Activated naive CD8-positive, alpha-beta T cell treated with anti-CD3 and anti-CD28 coated beads, Interleukin-2, amount 50 U/mL, for 24 hours (primary cell): Measurements from ENCODE around the gene VMAC.

Source experiments
- ATAC-seq: fragments of 150-1000 bp; cut with Tn5 transposase; one replicate; pipeline ENCODE4 v1.10.0; 2021
- DNase-seq: peaks from one replicate; pipeline ENCODE4 v3.0.0; 2021
- H3K27ac Mint-ChIP-seq: one replicate; pipeline ENCODE4 v1.8.0; 2021; ENCODE audit warnings: mild to moderate bottlenecking, mixed read lengths
- H3K27me3 Mint-ChIP-seq: one replicate; pipeline ENCODE4 v1.8.0; 2021; ENCODE audit warnings: mixed read lengths
- H3K36me3 Mint-ChIP-seq: one replicate; pipeline ENCODE4 v1.8.0; 2021; ENCODE audit warnings: low read depth, mixed read lengths
- H3K4me1 Mint-ChIP-seq: one replicate; pipeline ENCODE4 v1.8.0; 2021; ENCODE audit warnings: mixed read lengths
- H3K4me3 Mint-ChIP-seq: one replicate; pipeline ENCODE4 v1.8.0; 2021; ENCODE audit warnings: mild to moderate bottlenecking, moderate library complexity, mixed read lengths
- H3K9me3 Mint-ChIP-seq: one replicate; pipeline ENCODE4 v1.8.0; 2021; ENCODE audit warnings: mixed read lengths

VMAC gene

DNA sequence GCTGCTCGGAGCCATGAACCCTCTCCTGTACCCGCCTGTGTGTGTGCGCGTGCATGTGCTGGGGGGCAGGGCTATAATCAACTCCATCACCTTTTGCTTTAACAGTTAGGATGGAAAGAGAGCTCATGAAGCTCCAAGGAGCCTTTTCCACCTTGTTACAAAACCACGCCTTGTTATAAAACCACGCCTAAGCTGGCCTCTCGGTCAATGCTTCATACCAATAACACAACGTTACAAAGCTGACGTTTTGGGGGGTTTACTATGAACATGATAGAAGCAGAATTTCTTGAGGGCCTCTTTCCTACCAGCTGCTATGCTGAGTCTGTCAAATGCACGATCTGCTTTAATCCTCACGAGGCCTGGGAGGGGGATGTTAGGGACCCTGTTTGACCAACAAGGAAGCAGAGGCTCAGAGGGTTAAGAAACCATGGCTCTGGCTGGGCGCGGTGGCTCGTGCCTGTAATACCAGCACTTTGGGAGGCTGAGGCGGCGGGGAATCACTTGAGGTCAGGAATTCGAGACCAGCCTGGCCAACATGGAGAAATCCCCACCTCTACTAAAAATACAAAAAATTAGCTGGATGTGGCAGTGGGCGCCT lies 21.3 kb downstream of the VMAC start:
- H3K9me3 Mint-ChIP-seq = no peaks in the 10 kb centered on the region
- H3K36me3 Mint-ChIP-seq = peaks cover 35% of the 10 kb centered on the region
- ATAC-seq (no peak), DNase-seq (no peak)
- no peaks in the 10 kb centered on the region for H3K4me1 Mint-ChIP-seq
- H3K27me3 Mint-ChIP-seq = no peaks in the 10 kb centered on the region
- no peak overlapping the region for H3K27ac Mint-ChIP-seq
- no peak overlapping the region for H3K4me3 Mint-ChIP-seq

DNA sequence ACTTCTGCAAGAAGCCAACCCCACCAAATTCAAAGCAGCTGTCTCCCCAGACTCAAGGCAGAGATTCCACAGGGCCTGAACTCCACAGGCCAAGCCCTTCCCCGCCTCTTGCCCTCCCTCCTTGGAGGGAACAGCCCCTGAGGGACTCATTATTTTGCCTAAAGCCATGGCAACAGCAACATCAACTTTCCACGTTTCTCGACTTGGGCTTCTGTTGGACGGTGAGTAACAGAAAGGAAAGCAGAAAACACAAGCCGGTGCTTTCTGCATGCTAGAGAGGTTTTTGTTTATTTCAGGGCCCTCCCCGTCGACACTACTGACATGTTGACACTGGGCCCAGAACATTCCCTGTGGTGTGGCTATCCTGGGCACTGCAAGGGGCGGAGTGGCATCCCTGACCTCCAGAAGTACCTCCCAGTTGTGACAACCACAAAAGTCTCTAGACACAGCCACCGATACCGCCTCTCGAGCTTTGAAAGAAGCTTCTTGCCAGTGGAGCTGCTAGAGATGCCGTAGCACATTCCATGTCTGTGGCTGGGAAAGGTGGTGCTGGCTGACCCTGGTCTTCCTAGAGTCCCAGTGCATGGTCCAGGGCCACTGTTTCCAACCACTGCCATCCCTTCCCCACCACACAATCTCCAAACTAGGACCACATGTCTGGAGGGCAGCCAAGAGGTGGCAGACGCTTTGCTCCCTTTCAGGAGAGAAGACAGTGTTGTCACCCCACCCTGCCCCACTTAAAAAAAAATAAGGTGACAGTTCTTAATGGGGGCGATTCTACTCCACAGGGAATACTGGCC lies 22.2 kb downstream of the VMAC start:
- Mint-ChIP-seq H3K36me3 (peaks cover 35% of the 10 kb centered on the region), H3K4me3 (no peak overlapping the region), H3K27ac (no peak overlapping the region), H3K27me3 (no peaks in the 10 kb centered on the region), H3K4me1 (no peaks in the 10 kb centered on the region), H3K9me3 (no peaks in the 10 kb centered on the region)
- DNase-seq (no peak), ATAC-seq (no peak)

DNA sequence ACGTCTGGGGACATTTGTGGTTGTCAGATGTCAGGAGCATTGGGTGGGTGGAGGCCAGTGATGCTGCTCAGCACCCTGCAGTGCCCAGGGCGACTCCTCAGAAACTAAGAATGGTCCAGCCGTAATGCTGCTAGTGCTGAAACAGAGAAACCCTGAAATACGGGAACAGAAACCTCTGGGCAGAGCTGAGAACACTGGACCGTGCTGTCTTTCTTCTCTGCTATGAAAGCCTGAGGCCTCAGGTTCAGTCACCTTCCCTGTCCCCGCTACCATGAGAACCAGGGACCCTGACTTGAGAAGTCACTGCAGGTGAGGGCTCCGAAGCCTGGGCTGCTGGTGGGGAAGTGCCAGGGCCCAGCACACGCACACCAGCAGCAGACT lies 22.8 kb downstream of the VMAC start:
- ATAC-seq = no peak
- H3K9me3 Mint-ChIP-seq = no peaks in the 10 kb centered on the region
- no peak overlapping the region for H3K27ac Mint-ChIP-seq
- H3K36me3 Mint-ChIP-seq = peaks cover 31% of the 10 kb centered on the region
- H3K4me3 Mint-ChIP-seq = no peak overlapping the region
- no peaks in the 10 kb centered on the region for H3K4me1 Mint-ChIP-seq
- no peak for DNase-seq
- H3K27me3 Mint-ChIP-seq = no peaks in the 10 kb centered on the region

DNA sequence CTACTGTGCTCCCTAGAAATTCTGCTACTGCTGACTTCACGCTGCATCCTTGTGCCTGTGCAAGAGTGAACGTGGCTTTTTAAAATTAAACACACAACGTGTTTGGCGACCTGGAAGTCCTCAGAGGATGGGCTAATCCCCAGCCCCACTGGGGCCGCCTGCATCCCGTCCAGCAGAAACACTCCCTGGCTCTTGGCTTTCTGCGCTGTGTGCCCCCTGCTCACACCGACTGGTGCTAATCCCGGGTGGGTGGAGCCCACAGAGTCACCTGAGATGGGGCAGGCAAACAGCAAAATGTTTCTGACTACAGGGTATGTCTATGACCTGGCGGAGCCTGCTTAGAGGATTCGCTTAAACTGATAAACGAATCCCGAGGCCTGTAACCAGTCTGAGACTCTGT lies 24.5 kb downstream of the VMAC start:
- no peak overlapping the region for H3K4me3 Mint-ChIP-seq
- H3K4me1 Mint-ChIP-seq = no peaks in the 10 kb centered on the region
- no peaks in the 10 kb centered on the region for H3K27me3 Mint-ChIP-seq
- DNase-seq (no peak), ATAC-seq (no peak)
- peaks cover 26% of the 10 kb centered on the region for H3K36me3 Mint-ChIP-seq
- H3K9me3 Mint-ChIP-seq = no peaks in the 10 kb centered on the region
- H3K27ac Mint-ChIP-seq = no peak overlapping the region

DNA sequence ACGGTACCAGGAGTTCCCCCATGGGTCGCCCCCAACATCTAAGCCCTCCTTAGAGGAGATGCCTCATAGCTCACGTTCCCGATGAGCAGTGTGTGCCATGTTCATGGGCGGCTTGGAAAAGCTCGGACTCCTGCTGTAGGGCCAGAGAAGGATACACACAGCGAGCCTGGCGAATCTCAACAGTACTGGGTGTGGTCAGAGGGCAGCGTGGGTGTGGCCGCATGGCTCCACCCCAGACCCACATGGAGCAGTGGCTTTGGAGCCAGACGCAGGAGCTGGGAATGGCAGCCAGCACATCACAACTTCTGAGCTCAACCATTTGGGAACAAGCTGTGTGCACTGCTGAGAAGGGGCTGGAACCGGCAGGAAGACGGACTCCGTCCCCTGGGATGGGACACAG lies 25.0 kb downstream of the VMAC start:
- no peak overlapping the region for H3K4me3 Mint-ChIP-seq
- H3K9me3 Mint-ChIP-seq = no peaks in the 10 kb centered on the region
- H3K4me1 Mint-ChIP-seq = no peaks in the 10 kb centered on the region
- no peak for ATAC-seq
- H3K27ac Mint-ChIP-seq = no peak overlapping the region
- no peaks in the 10 kb centered on the region for H3K27me3 Mint-ChIP-seq
- H3K36me3 Mint-ChIP-seq = peaks cover 25% of the 10 kb centered on the region
- no peak for DNase-seq

GRCh38 chr19:5931251-5931650 lies 26.6 kb downstream of the VMAC start:
- Mint-ChIP-seq H3K36me3 (peaks cover 27% of the 10 kb centered on the region), H3K9me3 (no peaks in the 10 kb centered on the region), H3K27ac (no peak overlapping the region), H3K4me3 (no peak overlapping the region), H3K4me1 (no peaks in the 10 kb centered on the region), H3K27me3 (no peaks in the 10 kb centered on the region)
- no peak for ATAC-seq
- no peak for DNase-seq

DNA sequence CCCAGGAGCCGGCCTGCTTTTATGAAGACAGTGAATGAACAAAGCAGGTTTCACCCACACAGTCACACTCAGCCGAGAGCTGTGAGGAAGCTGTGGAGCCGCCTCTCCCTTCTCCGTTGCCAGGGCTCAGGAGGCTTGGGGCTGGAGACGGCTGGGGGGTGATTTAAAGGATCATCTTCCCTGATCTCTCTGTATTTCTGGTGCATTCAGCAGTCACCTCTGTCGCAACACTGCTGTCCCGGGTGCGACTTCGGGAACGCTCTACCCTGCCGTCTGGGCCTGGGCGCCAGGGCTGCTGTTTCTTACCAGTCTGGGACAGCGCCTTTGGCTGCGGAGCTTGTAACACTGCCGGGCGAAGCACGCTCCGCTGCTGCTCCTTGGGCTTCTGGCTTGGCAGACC lies 27.5 kb downstream of the VMAC start:
- Mint-ChIP-seq H3K4me3 (no peak overlapping the region), H3K9me3 (no peaks in the 10 kb centered on the region), H3K27ac (no peak overlapping the region), H3K27me3 (no peaks in the 10 kb centered on the region), H3K4me1 (no peaks in the 10 kb centered on the region), H3K36me3 (peaks cover 29% of the 10 kb centered on the region)
- DNase-seq = no peak
- ATAC-seq = no peak

DNA sequence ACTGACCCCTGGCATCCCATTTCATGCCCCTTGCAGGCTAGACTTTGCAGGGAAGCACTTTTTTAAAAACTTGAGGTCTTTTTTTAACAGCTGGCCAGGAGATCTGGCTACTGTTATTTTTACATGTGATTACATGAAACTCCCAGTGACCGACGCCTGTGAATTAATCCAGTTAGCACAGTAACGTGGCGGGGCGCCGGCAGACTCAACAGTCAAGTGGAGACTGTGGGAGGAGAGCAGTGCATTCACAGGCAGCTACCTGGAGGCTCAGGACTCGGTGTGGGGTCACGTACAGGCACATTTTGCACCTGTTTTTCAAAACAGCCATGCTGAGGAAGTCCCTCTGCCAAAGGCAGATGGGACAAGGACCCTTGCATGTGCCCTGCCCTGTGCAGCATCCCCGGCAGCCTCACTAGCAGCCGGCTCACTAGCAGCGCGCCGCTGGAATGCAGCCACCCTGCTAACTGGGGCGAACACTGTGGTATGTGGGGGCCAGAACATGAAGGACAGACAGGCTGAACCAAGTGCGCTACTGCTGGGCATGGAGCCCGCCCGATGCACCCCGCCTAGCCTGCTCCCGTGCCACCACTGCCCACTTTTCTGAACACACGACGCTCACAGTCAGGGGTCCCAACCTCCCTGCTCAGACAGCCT lies 28.1 kb downstream of the VMAC start:
- Mint-ChIP-seq H3K36me3 (peaks cover 31% of the 10 kb centered on the region), H3K27me3 (no peaks in the 10 kb centered on the region), H3K9me3 (no peaks in the 10 kb centered on the region), H3K4me1 (no peaks in the 10 kb centered on the region), H3K4me3 (no peak overlapping the region), H3K27ac (no peak overlapping the region)
- DNase-seq (no peak), ATAC-seq (no peak)

- Mint-ChIP-seq H3K27ac (no peak overlapping the region), H3K9me3 (no peaks in the 10 kb centered on the region), H3K36me3 (peaks cover 30% of the 10 kb centered on the region), H3K4me1 (no peaks in the 10 kb centered on the region), H3K27me3 (no peaks in the 10 kb centered on the region), H3K4me3 (no peak overlapping the region)
- ATAC-seq (no peak), DNase-seq (no peak)
Measured at GRCh38 chr19:5933391-5934068, 28.9 kb downstream of the VMAC start.

- H3K36me3 Mint-ChIP-seq = peaks cover 25% of the 10 kb centered on the region
- H3K4me1 Mint-ChIP-seq = no peaks in the 10 kb centered on the region
- ATAC-seq (no peak), DNase-seq (no peak)
- no peaks in the 10 kb centered on the region for H3K9me3 Mint-ChIP-seq
- H3K4me3 Mint-ChIP-seq = no peak overlapping the region
- H3K27ac Mint-ChIP-seq = no peak overlapping the region
- no peaks in the 10 kb centered on the region for H3K27me3 Mint-ChIP-seq
Measured at GRCh38 chr19:5934069-5934401, 29.4 kb downstream of the VMAC start.

GRCh38 chr19:5934774-5935472 lies 30.3 kb downstream of the VMAC start:
- no peak for DNase-seq
- Mint-ChIP-seq H3K36me3 (peaks cover 25% of the 10 kb centered on the region), H3K9me3 (no peaks in the 10 kb centered on the region), H3K4me3 (no peak overlapping the region), H3K4me1 (no peaks in the 10 kb centered on the region), H3K27ac (no peak overlapping the region), H3K27me3 (no peaks in the 10 kb centered on the region)
- ATAC-seq = no peak

DNA sequence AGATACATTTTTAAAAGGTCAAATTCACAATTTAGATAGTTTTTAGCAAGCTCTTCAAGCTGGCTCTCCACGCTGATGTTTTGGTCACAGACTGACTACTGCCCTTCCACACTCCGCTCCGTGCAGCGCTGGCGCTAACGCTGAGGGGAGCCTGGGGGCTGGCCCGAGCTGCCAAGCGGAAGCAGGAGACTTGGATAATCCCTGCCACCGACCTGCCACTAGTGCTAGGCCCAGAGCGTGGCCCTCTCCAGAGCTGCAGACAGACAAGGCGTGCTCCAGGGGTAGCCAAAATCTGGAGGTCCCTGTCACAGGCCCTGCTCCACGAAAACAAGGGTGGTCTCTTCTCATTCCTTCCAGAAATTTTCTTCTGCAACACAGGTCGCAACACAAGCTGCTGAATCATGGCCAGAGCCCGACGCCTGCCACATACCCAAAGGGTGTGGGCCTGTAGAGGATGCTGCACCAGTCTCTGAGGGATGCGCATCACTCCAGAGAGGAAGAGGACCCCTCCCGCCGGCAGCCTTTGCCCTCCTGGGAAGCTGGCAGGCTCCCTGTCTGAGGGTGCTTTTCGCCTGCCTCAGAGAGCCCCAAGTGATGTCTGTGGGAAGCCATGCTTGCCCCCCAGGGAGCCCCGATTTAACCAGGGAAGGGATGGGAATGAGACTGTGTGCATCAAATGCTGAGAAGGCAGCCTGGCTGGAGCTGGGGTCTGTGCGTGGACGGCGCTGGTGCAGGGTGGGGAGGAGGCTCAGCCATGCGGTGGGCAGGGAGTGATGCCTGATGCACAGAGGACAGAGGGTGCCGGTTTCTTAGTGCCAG lies 31.0 kb downstream of the VMAC start:
- H3K9me3 Mint-ChIP-seq = no peaks in the 10 kb centered on the region
- DNase-seq (no peak), ATAC-seq (no peak)
- peaks cover 27% of the 10 kb centered on the region for H3K36me3 Mint-ChIP-seq
- no peak overlapping the region for H3K27ac Mint-ChIP-seq
- no peaks in the 10 kb centered on the region for H3K27me3 Mint-ChIP-seq
- H3K4me1 Mint-ChIP-seq = no peaks in the 10 kb centered on the region
- H3K4me3 Mint-ChIP-seq = no peak overlapping the region

- Mint-ChIP-seq H3K27me3 (no peaks in the 10 kb centered on the region), H3K36me3 (peaks cover 22% of the 10 kb centered on the region)
Measured at GRCh38 chr19:5936292-5936592, 31.6 kb downstream of the VMAC start.

DNA sequence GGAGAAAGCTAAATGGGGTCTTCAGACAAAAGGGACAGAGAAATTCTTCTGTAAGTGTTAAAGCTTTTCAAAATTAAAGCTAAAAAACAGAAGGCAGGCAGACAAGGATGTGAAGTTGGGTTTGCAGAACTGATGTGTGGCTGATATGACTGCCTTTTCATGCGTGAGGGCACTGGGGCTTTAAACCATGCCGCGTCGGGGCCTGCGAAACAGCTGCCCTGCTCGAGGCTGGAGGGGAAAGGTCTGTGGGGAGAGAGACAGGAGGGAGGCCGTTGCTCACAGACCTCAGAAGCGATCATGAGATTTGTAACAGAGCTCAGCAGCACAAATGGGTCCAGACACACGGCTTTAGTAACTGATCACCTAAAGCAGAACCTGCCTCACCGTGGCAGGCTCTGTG lies 32.9 kb downstream of the VMAC start:
- Mint-ChIP-seq H3K4me1 (no peaks in the 10 kb centered on the region), H3K27ac (no peak overlapping the region), H3K36me3 (peaks cover 22% of the 10 kb centered on the region), H3K27me3 (no peaks in the 10 kb centered on the region), H3K4me3 (no peak overlapping the region), H3K9me3 (no peaks in the 10 kb centered on the region)
- DNase-seq (no peak), ATAC-seq (no peak)

More at GRCh38 chr19:5936292-5936592, 31.6 kb downstream of the VMAC start:
- DNase-seq (no peak), ATAC-seq (no peak)
- Mint-ChIP-seq H3K4me3 (no peak overlapping the region), H3K27ac (no peak overlapping the region), H3K4me1 (no peaks in the 10 kb centered on the region), H3K9me3 (no peaks in the 10 kb centered on the region)
